WERI-Rb-1 (cell line): ENCODE measurements around the gene SAMM50.

Experiments
- DNase-seq: peaks from one replicate; pipeline ENCODE4 v3.0.0-alpha.2; 2020
- H3K27ac ChIP-seq: fragments of 250-450 bp; sonication (Bioruptor Pico); 2 replicates; pipeline ENCODE4 v1.5.1; 2020; ENCODE audit warnings: mild to moderate bottlenecking, moderate library complexity
- H3K27me3 ChIP-seq: fragments of 250-450 bp; sonication (Bioruptor Pico); 2 replicates; pipeline ENCODE4 v1.5.1; 2021; ENCODE audit warnings: mild to moderate bottlenecking, low read depth, moderate library complexity; ENCODE audit not compliant: insufficient read depth, severe bottlenecking
- H3K36me3 ChIP-seq: fragments of 250-450 bp; sonication (Bioruptor Pico); 2 replicates; pipeline ENCODE4 v1.5.1; 2020; ENCODE audit warnings: mild to moderate bottlenecking, moderate library complexity
- H3K4me3 ChIP-seq: 2 replicates; pipeline ENCODE4 v1.5.1; 2011; ENCODE audit warnings: low read depth, mild to moderate bottlenecking, control low read depth, low read length
- H3K9me3 ChIP-seq: fragments of 250-450 bp; sonication (Bioruptor Pico); 2 replicates; pipeline ENCODE4 v1.5.1; 2021; ENCODE audit warnings: mild to moderate bottlenecking, moderate library complexity; ENCODE audit not compliant: severe bottlenecking
- TF ChIP-seq, protein P1 (sequence below): IDR thresholded peaks from 2 replicates; pipeline ENCODE4 v1.5.1; 2011; ENCODE audit warnings: low read depth, mild to moderate bottlenecking, control low read depth, inconsistent platforms, low read length

Gene SAMM50

GRCh38 chr22:44033287-44033686, 78.0 kb downstream of the SAMM50 start:
- no peaks in the 10 kb centered on the region for H3K27me3 ChIP-seq
- no peaks in the 10 kb centered on the region for H3K36me3 ChIP-seq
- no peak overlapping the region for H3K27ac ChIP-seq
- H3K4me3 ChIP-seq = no peak overlapping the region
- DNase-seq = no peak
- no peaks in the 10 kb centered on the region for H3K9me3 ChIP-seq
- TF ChIP-seq, protein P1, sequence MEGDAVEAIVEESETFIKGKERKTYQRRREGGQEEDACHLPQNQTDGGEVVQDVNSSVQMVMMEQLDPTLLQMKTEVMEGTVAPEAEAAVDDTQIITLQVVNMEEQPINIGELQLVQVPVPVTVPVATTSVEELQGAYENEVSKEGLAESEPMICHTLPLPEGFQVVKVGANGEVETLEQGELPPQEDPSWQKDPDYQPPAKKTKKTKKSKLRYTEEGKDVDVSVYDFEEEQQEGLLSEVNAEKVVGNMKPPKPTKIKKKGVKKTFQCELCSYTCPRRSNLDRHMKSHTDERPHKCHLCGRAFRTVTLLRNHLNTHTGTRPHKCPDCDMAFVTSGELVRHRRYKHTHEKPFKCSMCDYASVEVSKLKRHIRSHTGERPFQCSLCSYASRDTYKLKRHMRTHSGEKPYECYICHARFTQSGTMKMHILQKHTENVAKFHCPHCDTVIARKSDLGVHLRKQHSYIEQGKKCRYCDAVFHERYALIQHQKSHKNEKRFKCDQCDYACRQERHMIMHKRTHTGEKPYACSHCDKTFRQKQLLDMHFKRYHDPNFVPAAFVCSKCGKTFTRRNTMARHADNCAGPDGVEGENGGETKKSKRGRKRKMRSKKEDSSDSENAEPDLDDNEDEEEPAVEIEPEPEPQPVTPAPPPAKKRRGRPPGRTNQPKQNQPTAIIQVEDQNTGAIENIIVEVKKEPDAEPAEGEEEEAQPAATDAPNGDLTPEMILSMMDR = no peak

GRCh38 chr22:44033694-44034093, 78.5 kb downstream of the SAMM50 start:
- H3K27me3 ChIP-seq = no peaks in the 10 kb centered on the region
- no peak overlapping the region for H3K27ac ChIP-seq
- no peaks in the 10 kb centered on the region for H3K9me3 ChIP-seq
- no peaks in the 10 kb centered on the region for H3K36me3 ChIP-seq
- no peak for DNase-seq
- TF ChIP-seq, protein P1 = no peak
- no peak overlapping the region for H3K4me3 ChIP-seq

DNA sequence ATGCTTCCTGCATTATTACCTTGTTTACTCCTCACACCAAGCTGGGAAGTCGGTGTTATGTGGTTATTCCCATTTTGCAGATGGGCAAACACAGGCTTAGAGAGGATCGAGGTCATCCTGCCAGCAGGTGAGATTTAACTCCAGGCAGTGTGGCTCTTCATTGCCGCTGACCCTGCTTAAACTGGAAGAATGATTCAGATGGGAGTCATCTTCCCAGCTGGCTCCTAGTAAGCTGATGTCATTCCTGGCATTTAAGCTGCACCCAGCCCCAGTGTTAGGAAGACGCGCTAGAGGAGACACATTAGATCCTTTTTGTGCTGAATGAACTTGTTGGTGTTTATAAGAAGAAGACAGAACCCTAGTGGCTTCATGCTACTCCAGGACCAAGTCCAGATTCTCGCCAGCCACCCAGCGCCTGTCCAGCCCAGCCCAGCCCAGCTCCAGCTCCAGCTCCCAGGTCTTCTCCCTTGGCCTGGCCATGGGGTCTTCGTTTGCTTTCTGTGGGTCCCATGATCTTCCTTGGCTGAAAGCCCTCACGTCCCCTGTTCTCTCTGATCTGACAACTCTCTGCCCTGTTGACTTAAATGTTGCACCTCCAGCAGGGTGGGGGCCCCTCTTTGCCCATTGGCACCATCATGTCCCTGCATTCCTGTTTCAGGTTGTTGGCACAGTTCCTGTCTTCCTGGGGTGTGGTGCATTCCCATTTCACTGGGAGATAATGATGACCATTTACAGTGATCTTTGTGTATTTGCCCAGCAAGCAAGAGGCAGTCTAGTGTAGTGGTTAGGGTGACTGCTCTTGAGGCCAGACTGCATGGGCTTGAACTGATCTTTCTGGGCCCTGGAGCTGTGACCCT, 82.5 kb downstream of the SAMM50 start:
- H3K9me3 ChIP-seq = no peaks in the 10 kb centered on the region
- TF ChIP-seq, protein P1 = no peak
- H3K36me3 ChIP-seq = no peaks in the 10 kb centered on the region
- no peak overlapping the region for H3K4me3 ChIP-seq
- H3K27me3 ChIP-seq = no peaks in the 10 kb centered on the region
- DNase-seq = peak; percentile 28
- H3K27ac ChIP-seq = no peak overlapping the region

GRCh38 chr22:44039566-44040171, 84.4 kb downstream of the SAMM50 start:
- Histone ChIP-seq H3K27me3 (no peaks in the 10 kb centered on the region), H3K27ac (no peak overlapping the region), H3K36me3 (no peaks in the 10 kb centered on the region), H3K4me3 (no peak overlapping the region), H3K9me3 (no peaks in the 10 kb centered on the region)
- TF ChIP-seq, protein P1 = no peak
- no peak for DNase-seq

- Histone ChIP-seq H3K4me3 (no peak overlapping the region), H3K27ac (no peak overlapping the region), H3K27me3 (no peaks in the 10 kb centered on the region), H3K36me3 (no peaks in the 10 kb centered on the region), H3K9me3 (peaks cover under 1% of the 10 kb centered on the region)
- no peak for DNase-seq
- TF ChIP-seq, protein P1 = no peak
Observed at GRCh38 chr22:44042249-44043218, 87.3 kb downstream of the SAMM50 start.
